ENCODE results near the gene LRMDA.

Gene LRMDA

GRCh38 chr10:76197293-76197692 lies 765.9 kb downstream of the LRMDA start:
- TF ChIP-seq, protein P1, sequence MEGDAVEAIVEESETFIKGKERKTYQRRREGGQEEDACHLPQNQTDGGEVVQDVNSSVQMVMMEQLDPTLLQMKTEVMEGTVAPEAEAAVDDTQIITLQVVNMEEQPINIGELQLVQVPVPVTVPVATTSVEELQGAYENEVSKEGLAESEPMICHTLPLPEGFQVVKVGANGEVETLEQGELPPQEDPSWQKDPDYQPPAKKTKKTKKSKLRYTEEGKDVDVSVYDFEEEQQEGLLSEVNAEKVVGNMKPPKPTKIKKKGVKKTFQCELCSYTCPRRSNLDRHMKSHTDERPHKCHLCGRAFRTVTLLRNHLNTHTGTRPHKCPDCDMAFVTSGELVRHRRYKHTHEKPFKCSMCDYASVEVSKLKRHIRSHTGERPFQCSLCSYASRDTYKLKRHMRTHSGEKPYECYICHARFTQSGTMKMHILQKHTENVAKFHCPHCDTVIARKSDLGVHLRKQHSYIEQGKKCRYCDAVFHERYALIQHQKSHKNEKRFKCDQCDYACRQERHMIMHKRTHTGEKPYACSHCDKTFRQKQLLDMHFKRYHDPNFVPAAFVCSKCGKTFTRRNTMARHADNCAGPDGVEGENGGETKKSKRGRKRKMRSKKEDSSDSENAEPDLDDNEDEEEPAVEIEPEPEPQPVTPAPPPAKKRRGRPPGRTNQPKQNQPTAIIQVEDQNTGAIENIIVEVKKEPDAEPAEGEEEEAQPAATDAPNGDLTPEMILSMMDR (IDR thresholded peaks at IDR 0.05; ENCODE audit: borderline replicate concordance, insufficient read depth, low read depth, low read length), result no peak
- H3K4me3 ChIP-seq (ENCODE audit: low read depth, low read length), result no peak overlapping the region

GRCh38 chr10:76198287-76199035 lies 767.0 kb downstream of the LRMDA start:
- H3K4me3 ChIP-seq (ENCODE audit: low read depth, low read length), result no peak overlapping the region
- TF ChIP-seq, protein P1 (IDR thresholded peaks at IDR 0.05; ENCODE audit: borderline replicate concordance, insufficient read depth, low read depth, low read length), result no peak

DNA sequence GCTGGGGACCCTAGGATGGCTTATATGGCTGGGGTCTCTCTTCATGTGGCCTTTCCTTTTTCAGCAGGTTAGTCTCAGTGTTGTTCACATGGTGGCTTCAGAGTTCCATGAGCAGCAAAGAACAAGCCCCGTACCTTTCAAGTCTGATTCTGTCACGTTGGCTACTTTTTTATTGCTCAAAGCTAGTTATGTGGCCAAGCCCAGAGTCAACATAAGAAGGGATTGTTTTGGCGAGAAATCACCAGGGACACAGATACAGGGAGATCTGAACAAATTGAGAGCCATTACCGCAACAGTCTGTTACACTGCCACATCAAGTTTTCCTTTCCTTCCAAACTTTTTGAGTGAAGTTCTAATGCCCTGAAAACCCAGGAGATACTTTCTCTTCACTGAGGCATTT lies 770.5 kb downstream of the LRMDA start:
- no peak overlapping the region for H3K4me3 ChIP-seq (ENCODE audit: low read depth, low read length)
- TF ChIP-seq, protein P1 (IDR thresholded peaks at IDR 0.05; ENCODE audit: borderline replicate concordance, insufficient read depth, low read depth, low read length), result no peak

- TF ChIP-seq, protein P1 (IDR thresholded peaks at IDR 0.05; ENCODE audit: borderline replicate concordance, insufficient read depth, low read depth, low read length), result no peak
- H3K4me3 ChIP-seq (ENCODE audit: low read depth, low read length), result no peak overlapping the region
These were observed 771.4 kb downstream of the LRMDA start for GRCh38 chr10:76202777-76203176.

DNA sequence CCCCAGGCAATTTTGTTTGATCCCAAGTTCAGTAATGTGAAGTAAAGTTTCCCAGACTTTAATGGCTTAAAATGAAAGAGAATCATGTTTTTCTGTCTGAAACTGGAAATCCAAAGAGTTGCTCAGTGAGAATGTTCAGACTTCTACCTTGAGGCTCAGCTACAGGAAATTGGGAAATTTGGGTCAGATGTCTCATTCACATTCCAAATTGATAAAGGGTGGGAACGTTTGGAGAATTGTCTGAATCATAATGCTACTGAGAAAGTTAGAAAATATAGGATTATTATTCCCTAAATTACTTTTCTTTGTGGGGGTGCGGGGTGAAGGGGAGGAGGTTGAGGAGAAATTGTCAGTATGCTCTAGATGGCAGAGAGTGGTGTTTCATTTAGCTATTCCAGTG lies 773.9 kb downstream of the LRMDA start:
- TF ChIP-seq, protein P1 (IDR thresholded peaks at IDR 0.05; ENCODE audit: borderline replicate concordance, insufficient read depth, low read depth, low read length), result no peak

GRCh38 chr10:76206797-76207352 lies 775.5 kb downstream of the LRMDA start:
- TF ChIP-seq, protein P1 (IDR thresholded peaks at IDR 0.05; ENCODE audit: borderline replicate concordance, insufficient read depth, low read depth, low read length), result no peak
- no peak overlapping the region for H3K4me3 ChIP-seq (ENCODE audit: low read depth, low read length)

More for the DNA sequence above, 773.9 kb downstream of the LRMDA start:
- H3K4me3 ChIP-seq (ENCODE audit: low read depth, low read length), result no peak overlapping the region

DNA sequence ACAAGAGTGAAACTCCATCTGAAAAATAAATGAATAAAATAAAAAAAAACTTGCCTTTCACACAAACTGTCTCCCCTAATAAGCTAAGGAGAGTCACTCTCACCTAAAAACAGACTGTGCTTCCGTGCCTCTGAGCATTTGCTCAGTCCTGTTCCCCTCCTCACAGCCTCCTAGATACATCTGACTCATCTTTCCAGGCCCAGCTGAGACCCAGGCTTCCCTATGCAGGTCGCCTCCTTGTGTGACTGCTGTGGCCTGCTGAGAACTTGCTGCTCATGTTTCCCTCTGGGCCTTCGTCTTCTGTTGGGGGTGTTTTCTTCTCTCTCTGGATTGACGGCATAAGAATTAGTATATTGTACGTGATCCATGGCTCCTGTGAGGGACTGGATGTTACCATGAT lies 777.7 kb downstream of the LRMDA start:
- no peak overlapping the region for H3K4me3 ChIP-seq (ENCODE audit: low read depth, low read length)
- TF ChIP-seq, protein P1 (IDR thresholded peaks at IDR 0.05; ENCODE audit: borderline replicate concordance, insufficient read depth, low read depth, low read length), result no peak
